ENCODE measurements around the gene WDR90.

GRCh38 chr16:674968-675883 is 26.1 kb downstream of the WDR90 start, which contains the start of gene RHBDL1:
- TF ChIP-seq CTCF (IDR thresholded peaks at IDR 0.05) = no peak
- no peak for TF ChIP-seq POLR2A (IDR thresholded peaks at IDR 0.05)
